Measurements from ENCODE around the gene NUP58. TPM values are rescaled to one million over a fixed set of nuclear protein-coding genes. Genes with fewer than 3 reads are reported as not detected.
"Not testable (repeated sequence)": the region's sequence is repeated elsewhere in the genome, so short reads cannot be mapped to it uniquely, and the experiment has no call there.

Gene NUP58
- total RNA-seq, 1 experiment from 2014 or later: 41.0 TPM

DNA sequence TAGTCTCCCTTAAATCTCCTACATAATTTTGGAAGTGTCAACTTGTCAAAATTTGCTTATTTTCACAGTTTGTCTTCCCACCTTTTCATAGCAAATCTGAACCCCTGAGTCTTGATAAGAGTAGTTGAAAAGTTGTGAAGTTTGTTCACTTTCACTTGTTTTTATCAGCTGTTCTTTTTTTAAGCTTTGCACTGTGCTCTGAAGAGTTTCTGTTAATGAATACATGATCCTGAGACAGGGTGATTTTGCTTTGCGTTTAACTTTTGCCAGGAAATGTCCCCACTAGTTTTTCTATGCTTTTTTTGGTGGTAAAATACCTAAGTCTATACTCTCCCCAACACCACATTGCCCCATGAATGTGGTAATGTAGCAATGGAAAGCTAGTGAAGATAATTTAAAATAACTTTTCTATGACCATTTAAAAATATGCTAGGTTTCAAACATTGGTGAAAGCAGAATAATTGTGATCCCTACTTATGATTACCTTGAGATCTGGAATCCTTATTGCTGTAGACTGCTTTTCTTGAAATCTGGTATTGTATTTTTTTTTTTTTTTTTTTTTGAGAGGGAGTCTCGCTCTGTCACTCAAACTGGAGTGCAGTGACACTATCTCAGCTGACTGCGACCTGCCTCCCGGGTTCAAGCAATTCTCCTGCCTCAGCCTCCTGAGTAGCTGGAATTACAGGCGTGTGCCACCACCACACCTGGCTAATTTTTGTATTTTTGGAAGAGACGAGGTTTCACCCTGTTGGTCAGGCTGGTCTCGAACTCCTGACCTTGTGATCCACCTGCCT lies 5.4 kb downstream of the NUP58 start:
- Mint-ChIP-seq H3K27me3 (ENCODE audit: unreplicated experiment) (no peaks in the 10 kb centered on the region), H3K4me1 (ENCODE audit: low read depth, unreplicated experiment) (no peaks in the 10 kb centered on the region), H3K9me3 (ENCODE audit: low read depth, unreplicated experiment) (no peaks in the 10 kb centered on the region), H3K4me3 (ENCODE audit: low read depth, unreplicated experiment) (no peak overlapping the region), H3K27ac (ENCODE audit: unreplicated experiment) (no peak overlapping the region), H3K36me3 (ENCODE audit: insufficient read depth, unreplicated experiment) (peaks cover 21% of the 10 kb centered on the region)
- BruUV-seq (replicated peaks): no TSS peak
- no peak for DNase-seq
- intact Hi-C loops (cut with micrococcal nuclease; ENCODE audit: unreplicated experiment): no loop called here
- no peak for TF ChIP-seq CTCF (IDR thresholded peaks at IDR 0.05; ENCODE audit: unreplicated experiment)
- CTCF ChIA-PET: no interaction called here

DNA sequence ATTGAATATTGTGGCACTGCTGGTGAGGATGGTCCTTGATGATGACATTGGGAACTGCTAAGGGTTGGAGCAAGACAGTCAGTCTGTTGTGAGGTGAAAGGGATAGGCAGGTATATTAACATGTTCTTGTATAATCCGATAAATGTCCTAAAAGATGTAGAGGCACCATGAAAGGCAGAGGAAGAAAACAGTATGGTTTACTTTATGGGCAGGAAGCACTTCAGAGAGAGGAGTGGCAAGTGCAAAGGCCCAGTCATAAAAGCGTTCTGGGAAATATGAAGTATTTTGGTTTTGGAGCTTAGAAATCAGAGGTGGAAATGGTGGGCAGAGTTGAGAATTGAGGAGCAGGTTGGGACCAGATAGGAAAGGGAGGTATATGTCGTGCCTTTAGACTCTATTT lies 9.5 kb downstream of the NUP58 start:
- no peak for DNase-seq
- no peak for TF ChIP-seq CTCF (IDR thresholded peaks at IDR 0.05; ENCODE audit: unreplicated experiment)
- no TSS peak for BruUV-seq (replicated peaks)
- intact Hi-C loops (cut with micrococcal nuclease; ENCODE audit: unreplicated experiment): no loop called here
- H3K27me3 Mint-ChIP-seq (ENCODE audit: unreplicated experiment): no peaks in the 10 kb centered on the region
- no peaks in the 10 kb centered on the region for H3K4me1 Mint-ChIP-seq (ENCODE audit: low read depth, unreplicated experiment)
- no peak overlapping the region for H3K27ac Mint-ChIP-seq (ENCODE audit: unreplicated experiment)
- no peak overlapping the region for H3K4me3 Mint-ChIP-seq (ENCODE audit: low read depth, unreplicated experiment)
- no peaks in the 10 kb centered on the region for H3K9me3 Mint-ChIP-seq (ENCODE audit: low read depth, unreplicated experiment)
- peaks cover 17% of the 10 kb centered on the region for H3K36me3 Mint-ChIP-seq (ENCODE audit: insufficient read depth, unreplicated experiment)
- CTCF ChIA-PET: interaction anchor here (0.7 kb wide), 1 partner anchor 163 kb away, joined by 6 read pairs; no protein-coding TSS in a partner anchor

DNA sequence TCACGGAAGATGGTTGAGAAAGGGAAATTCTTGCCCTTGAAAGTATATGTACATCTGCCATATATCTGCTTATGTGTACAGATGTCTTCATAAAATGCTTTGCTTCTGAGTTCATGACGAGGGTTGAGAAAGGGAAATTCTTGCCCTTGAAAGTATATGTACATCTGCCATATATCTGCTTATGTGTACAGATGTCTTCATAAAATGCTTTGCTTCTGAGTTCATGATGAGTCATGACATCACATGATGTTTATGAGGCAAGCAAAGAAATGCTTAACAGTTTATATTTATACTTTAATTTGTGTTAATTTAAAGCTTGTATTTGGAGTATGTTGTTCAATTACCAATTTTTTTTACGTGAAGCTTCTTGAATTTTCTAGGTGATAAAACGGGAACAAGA lies 17.5 kb downstream of the NUP58 start:
- H3K9me3 Mint-ChIP-seq (ENCODE audit: low read depth, unreplicated experiment); H3K27me3 Mint-ChIP-seq (ENCODE audit: unreplicated experiment); H3K27ac Mint-ChIP-seq (ENCODE audit: unreplicated experiment); BruUV-seq (replicated peaks); intact Hi-C loops (cut with micrococcal nuclease; ENCODE audit: unreplicated experiment); H3K36me3 Mint-ChIP-seq (ENCODE audit: insufficient read depth, unreplicated experiment); DNase-seq; H3K4me1 Mint-ChIP-seq (ENCODE audit: low read depth, unreplicated experiment); H3K4me3 Mint-ChIP-seq (ENCODE audit: low read depth, unreplicated experiment): not testable (repeated sequence)
- CTCF ChIA-PET: interaction anchor here (0.7 kb wide), 2 partner anchors 187 to 390 kb away, joined by 3 read pairs; no protein-coding TSS in a partner anchor

GRCh38 chr13:25319771-25320170 lies 18.3 kb downstream of the NUP58 start:
- no TSS peak for BruUV-seq (replicated peaks)
- H3K4me1 Mint-ChIP-seq (ENCODE audit: low read depth, unreplicated experiment): peaks cover 7% of the 10 kb centered on the region
- CTCF ChIA-PET: no interaction called here

More at GRCh38 chr13:25319771-25320170, 18.3 kb downstream of the NUP58 start:
- TF ChIP-seq CTCF (IDR thresholded peaks at IDR 0.05; ENCODE audit: unreplicated experiment): no peak
- no peak overlapping the region for H3K27ac Mint-ChIP-seq (ENCODE audit: unreplicated experiment)
- no peaks in the 10 kb centered on the region for H3K9me3 Mint-ChIP-seq (ENCODE audit: low read depth, unreplicated experiment)
- H3K4me3 Mint-ChIP-seq (ENCODE audit: low read depth, unreplicated experiment): no peak overlapping the region
- DNase-seq: no peak
- H3K27me3 Mint-ChIP-seq (ENCODE audit: unreplicated experiment): no peaks in the 10 kb centered on the region
- peaks cover 7% of the 10 kb centered on the region for H3K36me3 Mint-ChIP-seq (ENCODE audit: insufficient read depth, unreplicated experiment)
- intact Hi-C loops (cut with micrococcal nuclease; ENCODE audit: unreplicated experiment): no loop called here

Data from Calu3 (cell line).